ENCODE data around the gene PRDM15.

- TF ChIP-seq MAX (IDR thresholded peaks at IDR 0.05), result no peak
- TF ChIP-seq, protein P1, sequence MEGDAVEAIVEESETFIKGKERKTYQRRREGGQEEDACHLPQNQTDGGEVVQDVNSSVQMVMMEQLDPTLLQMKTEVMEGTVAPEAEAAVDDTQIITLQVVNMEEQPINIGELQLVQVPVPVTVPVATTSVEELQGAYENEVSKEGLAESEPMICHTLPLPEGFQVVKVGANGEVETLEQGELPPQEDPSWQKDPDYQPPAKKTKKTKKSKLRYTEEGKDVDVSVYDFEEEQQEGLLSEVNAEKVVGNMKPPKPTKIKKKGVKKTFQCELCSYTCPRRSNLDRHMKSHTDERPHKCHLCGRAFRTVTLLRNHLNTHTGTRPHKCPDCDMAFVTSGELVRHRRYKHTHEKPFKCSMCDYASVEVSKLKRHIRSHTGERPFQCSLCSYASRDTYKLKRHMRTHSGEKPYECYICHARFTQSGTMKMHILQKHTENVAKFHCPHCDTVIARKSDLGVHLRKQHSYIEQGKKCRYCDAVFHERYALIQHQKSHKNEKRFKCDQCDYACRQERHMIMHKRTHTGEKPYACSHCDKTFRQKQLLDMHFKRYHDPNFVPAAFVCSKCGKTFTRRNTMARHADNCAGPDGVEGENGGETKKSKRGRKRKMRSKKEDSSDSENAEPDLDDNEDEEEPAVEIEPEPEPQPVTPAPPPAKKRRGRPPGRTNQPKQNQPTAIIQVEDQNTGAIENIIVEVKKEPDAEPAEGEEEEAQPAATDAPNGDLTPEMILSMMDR (IDR thresholded peaks at IDR 0.05 in 2 of 3, conservative IDR thresholded peaks at IDR 0.05 in 1 of 3; ENCODE audit: borderline replicate concordance in 1 of 3, insufficient read depth in 1 of 3, low read depth in 2 of 3, low read length in 2 of 3), result no peak
- TF ChIP-seq POLR2A (IDR thresholded peaks at IDR 0.05; ENCODE audit: borderline replicate concordance, extremely low read depth, insufficient read depth, insufficient read length), result no peak
- TF ChIP-seq ELF1 (IDR thresholded peaks at IDR 0.05; ENCODE audit: borderline replicate concordance, low read depth), result no peak
- no peak for TF ChIP-seq ZFX (IDR thresholded peaks at IDR 0.05)
- no peak for TF ChIP-seq EZH2 (IDR thresholded peaks at IDR 0.05)
- TF ChIP-seq YY1 (IDR thresholded peaks at IDR 0.05; ENCODE audit: extremely low read depth, insufficient replicate concordance, low read depth, low read length), result no peak
- no peak for TF ChIP-seq RAD21 (IDR thresholded peaks at IDR 0.05; ENCODE audit: low read depth)
- TF ChIP-seq POLR2AphosphoS5 (IDR thresholded peaks at IDR 0.05; ENCODE audit: low read depth, low read length), result no peak
- TF ChIP-seq TCF7L2 (IDR thresholded peaks at IDR 0.05; ENCODE audit: borderline replicate concordance, extremely low read depth, insufficient read depth, insufficient read length), result no peak
- TF ChIP-seq EZH2phosphoT487 (IDR thresholded peaks at IDR 0.05; ENCODE audit: borderline replicate concordance), result no peak
- TF ChIP-seq CEBPB (IDR thresholded peaks at IDR 0.05; ENCODE audit: low read depth), result no peak
These were observed 77.6 kb downstream of the PRDM15 start for GRCh38 chr21:41801321-41802197.
